Stimulated activated CD8-positive, alpha-beta memory T cell treated with anti-CD3 and anti-CD28 coated beads, Interleukin-15, amount 100 ng/mL, for 1 hour (primary cell): ENCODE measurements around the gene CAMTA1.

Experiments used
- DNase-seq: peaks from one replicate; pipeline ENCODE4 v3.0.0-alpha.2; 2020; ENCODE audit warnings: low read depth

Gene CAMTA1

GRCh38 chr1:6779089-6779805, 6.0 kb upstream of the CAMTA1 start:
- DNase-seq: no peak

- DNase-seq: no peak
Measured at GRCh38 chr1:6782151-6782550, 3.1 kb upstream of the CAMTA1 start.

GRCh38 chr1:6783221-6783620, 2.0 kb upstream of the CAMTA1 start:
- no peak for DNase-seq

- DNase-seq: no peak
Measured at GRCh38 chr1:6783936-6784559, 1.2 kb upstream of the CAMTA1 start.

- peak; percentile 98 for DNase-seq
Measured at GRCh38 chr1:6784560-6785317, 515 bp upstream of the CAMTA1 start.

- peak; percentile 4 for DNase-seq
Measured at GRCh38 chr1:6785728-6786505, 663 bp downstream of the CAMTA1 start.

GRCh38 chr1:6788946-6789345, 3.7 kb downstream of the CAMTA1 start:
- no peak for DNase-seq

- DNase-seq: no peak
Measured at GRCh38 chr1:6790146-6790545, 4.9 kb downstream of the CAMTA1 start.

GRCh38 chr1:6794164-6794563, 8.9 kb downstream of the CAMTA1 start:
- DNase-seq: no peak

- DNase-seq: no peak
Measured at GRCh38 chr1:6795203-6795602, 9.9 kb downstream of the CAMTA1 start.

- no peak for DNase-seq
Measured at GRCh38 chr1:6795661-6796060, 10.4 kb downstream of the CAMTA1 start.

- DNase-seq: no peak
Measured at GRCh38 chr1:6796095-6796494, 10.8 kb downstream of the CAMTA1 start.

- no peak for DNase-seq
Measured at GRCh38 chr1:6799499-6799898, 14.2 kb downstream of the CAMTA1 start.

GRCh38 chr1:6800745-6801144, 15.5 kb downstream of the CAMTA1 start:
- DNase-seq: no peak

- DNase-seq: no peak
Measured at GRCh38 chr1:6801199-6801598, 15.9 kb downstream of the CAMTA1 start.

GRCh38 chr1:6801966-6802365, 16.7 kb downstream of the CAMTA1 start:
- DNase-seq: no peak

GRCh38 chr1:6802454-6802853, 17.2 kb downstream of the CAMTA1 start:
- DNase-seq: no peak

- DNase-seq: no peak
Measured at GRCh38 chr1:6802893-6803292, 17.6 kb downstream of the CAMTA1 start.

GRCh38 chr1:6803357-6803756, 18.1 kb downstream of the CAMTA1 start:
- DNase-seq: no peak

- DNase-seq: no peak
Measured at GRCh38 chr1:6805004-6805416, 19.8 kb downstream of the CAMTA1 start.

GRCh38 chr1:6807782-6808181, 22.5 kb downstream of the CAMTA1 start:
- no peak for DNase-seq

GRCh38 chr1:6809461-6809860, 24.2 kb downstream of the CAMTA1 start:
- DNase-seq: no peak
